GM18867 (cell line): ENCODE results near the gene C1GALT1.
"Not testable (repeated sequence)": the region's sequence is repeated elsewhere in the genome, so short reads cannot be mapped to it uniquely, and the experiment has no call there.

Experiments used
- ATAC-seq: cut with Tn5 transposase; IDR thresholded peaks from one replicate; pipeline ENCODE4 v1.9.1; 2021; ENCODE audit warnings: mild to moderate bottlenecking, moderate library complexity; ENCODE audit not compliant: unreplicated experiment

C1GALT1 gene

GRCh38 chr7:7182156-7183060 is at the start of gene C1GALT1:
C1GALT1 (plus strand) TSS chr7:7182544; CDS start chr7:7234320, 51,776 bp downstream.
- peak; percentile 85 for ATAC-seq

GRCh38 chr7:7134046-7134445 is 48.3 kb upstream of the C1GALT1 start:
- no peak for ATAC-seq

- ATAC-seq = no peak
These were observed 47.3 kb upstream of the C1GALT1 start for GRCh38 chr7:7135074-7135473.

DNA sequence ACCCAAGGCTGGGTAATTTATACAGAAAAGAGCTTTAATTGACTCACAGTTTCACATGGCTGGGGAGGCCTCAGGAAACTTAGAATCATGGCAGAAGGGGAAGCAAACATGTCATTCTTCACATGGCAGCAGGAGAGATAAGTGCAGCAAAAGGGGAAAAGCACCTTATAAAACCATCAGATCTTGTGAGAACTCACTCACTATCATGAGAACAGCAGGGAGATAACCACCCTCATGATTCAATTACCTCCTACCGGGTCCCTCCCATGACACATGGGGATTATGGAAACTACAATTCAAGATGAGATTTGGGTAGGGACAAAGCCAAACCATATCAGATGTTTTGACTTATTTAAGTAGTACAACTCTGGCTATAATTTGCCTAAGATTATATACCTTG is 46.4 kb upstream of the C1GALT1 start:
- ATAC-seq = not testable (repeated sequence)

DNA sequence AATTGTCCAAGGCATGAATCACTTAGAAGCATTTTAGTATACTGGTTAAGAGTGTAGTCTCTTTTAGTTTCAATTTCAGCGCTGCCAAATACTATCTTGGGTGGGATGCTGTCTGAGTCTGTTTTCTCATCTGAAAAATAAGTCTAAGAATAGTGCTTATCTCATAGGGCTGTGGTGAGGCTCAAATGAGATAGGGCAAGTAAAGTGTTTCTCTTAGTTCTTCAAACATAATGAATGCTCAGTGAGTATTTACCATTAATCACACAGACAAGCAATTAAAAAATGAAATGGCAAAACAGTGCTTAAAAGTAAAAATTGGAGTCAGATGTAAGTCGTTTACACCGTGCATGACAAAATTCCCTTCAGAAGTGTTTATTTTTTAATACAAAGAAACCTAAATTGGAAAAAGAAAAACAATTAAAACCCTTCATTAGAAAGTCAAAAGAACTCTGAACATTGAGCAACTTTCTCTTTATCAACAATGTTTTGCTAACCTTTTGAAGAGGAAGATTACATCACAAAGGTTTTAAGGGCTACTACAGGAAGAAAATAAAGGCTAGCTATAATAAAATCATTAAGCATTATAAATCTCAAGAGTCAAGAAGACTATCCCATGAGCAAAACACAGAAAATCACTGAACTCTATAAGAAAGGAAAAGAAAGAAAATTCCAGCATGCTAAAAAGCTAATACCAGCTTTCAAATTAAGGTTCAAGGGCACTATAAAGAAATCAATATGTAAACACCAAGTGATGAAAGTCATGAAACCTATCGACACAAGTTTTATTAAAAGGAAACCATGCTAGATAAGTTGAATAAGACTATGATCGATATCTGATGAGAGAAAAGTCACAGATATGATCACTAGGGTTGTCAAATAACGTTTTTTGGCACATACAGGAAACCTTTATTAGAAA is 45.6 kb upstream of the C1GALT1 start:
- ATAC-seq = no peak

DNA sequence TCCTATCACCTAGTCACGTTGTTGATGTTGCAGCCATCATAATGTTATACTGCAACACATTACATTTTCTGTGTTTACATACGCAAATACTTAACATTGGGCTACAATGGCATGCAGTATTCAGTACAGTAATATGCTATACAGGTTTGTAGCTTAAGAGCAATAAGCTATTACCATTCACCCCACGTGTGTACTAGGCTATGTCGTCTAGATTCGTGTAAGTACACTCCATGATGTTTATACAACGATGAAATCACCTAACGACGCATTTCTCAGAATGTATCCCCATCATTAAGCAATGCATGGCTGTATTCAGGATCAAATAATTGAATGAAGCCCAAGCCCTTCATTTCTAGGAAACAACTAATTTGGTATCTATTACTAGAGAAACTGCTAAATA is 43.4 kb upstream of the C1GALT1 start:
- ATAC-seq = no peak

GRCh38 chr7:7143404-7143803 is 38.9 kb upstream of the C1GALT1 start:
- ATAC-seq = not testable (repeated sequence)

DNA sequence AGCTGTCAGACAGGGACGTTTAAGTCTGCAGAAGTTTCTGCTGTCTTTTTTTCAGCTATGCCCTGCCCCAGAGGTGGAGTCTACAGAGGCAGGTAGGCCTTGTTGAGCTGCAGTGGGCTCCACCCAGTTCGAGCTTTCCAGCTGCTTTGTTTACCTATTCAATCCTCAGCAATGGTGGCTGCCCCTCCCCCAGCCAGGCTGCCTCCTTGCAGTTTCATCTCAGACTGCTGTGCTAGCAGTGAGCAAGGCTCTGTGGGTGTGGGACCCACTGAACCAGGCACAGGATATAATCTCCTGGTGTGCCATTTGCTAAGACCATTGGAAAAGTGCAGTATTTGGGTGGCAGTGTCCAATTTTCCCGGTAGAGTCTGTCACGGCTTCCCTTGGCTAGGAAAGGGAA is 37.2 kb upstream of the C1GALT1 start:
- ATAC-seq = not testable (repeated sequence)

- no peak for ATAC-seq
These were observed 35.5 kb upstream of the C1GALT1 start for GRCh38 chr7:7146837-7147236.

DNA sequence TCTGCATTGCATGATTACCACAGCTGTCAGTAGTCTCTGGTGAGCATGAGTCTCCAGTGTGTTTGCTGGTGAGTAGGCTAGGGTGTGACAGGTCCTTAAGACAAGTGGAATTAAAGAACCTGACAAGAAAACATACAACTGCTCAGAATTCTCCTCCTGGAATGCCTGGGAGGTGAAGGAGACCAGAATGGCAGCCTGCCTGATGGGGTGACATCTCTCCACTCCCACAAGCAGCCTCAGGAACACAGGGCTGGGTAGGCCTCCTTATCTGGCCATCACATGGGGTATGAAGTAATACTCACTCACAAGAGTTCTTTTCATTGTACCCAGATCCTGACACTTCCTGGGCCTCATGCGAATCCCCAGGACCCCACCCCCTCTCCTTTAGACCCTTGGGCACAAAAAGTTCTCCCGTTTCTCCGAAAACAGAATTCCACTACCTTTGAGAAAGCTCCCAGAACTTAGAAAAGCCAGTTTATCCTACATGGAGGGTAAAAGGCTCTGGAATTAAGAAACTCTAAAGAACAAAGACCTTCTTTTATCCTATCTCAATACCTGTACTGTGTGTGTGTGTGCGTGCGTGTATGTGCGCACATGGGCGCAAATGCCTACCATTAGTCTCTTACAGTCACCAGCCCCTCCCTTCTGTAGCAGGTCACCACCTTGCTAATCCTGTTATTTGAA is 33.4 kb upstream of the C1GALT1 start:
- ATAC-seq = no peak

DNA sequence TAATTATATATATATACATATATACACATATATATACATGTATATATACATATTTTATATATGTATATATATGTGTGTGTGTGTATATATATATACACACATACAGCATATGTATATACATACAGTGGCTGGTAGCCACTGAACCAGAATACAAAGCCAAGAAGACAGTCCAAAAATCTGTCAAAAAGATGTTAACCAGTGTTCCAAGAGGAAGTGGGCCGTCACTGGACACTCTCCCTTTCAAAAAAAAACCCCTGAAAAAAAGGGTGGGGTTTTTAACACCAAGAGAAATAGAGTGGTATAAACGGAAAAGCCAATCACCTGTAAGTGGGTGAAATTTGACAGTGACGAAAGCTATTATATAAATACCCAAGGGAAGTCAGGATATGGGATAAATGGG is 31.1 kb upstream of the C1GALT1 start:
- no peak for ATAC-seq

DNA sequence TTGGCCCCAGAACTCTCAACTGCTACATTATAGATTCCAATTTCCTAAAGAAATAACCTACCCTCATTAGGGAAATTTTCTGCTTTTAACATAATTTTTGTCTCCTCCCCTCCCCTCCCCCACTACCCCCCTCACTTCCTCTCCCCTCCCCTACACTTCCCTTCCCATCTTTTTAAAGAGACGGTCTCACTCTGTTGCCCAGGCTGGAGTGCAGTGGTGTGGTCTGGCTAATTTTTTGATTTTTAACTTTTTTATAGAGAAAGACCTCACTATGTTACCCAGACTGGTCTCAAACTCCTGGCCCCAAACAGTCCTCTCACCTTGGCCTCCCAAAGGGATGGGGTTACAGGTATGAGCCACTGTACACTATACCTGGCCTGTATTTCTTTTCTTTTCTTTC is 30.5 kb upstream of the C1GALT1 start:
- ATAC-seq = no peak

GRCh38 chr7:7152315-7152714 is 30.0 kb upstream of the C1GALT1 start:
- no peak for ATAC-seq

DNA sequence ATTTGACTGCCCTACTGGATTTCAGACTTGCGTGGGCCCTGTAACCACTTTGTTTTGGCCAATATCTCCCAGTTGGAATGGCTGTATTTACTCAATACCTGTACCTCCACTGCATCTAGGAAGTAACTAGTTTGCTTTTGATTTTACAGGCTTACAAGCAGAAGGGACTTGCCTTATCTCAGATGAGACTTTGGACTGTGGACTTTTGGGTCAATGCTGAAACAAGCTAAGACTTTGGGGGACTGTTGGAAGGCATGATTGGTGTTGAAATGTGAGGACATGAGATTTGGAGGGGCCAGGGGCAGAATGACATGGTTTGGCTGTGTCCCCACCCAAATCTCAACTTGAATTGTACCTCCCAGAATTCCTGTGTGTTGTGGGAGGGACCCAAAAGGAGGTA is 28.0 kb upstream of the C1GALT1 start:
- ATAC-seq = not testable (repeated sequence)

GRCh38 chr7:7156663-7157062 is 25.7 kb upstream of the C1GALT1 start:
- no peak for ATAC-seq

GRCh38 chr7:7157177-7157886 is 25.0 kb upstream of the C1GALT1 start:
- peak; percentile 86 for ATAC-seq

DNA sequence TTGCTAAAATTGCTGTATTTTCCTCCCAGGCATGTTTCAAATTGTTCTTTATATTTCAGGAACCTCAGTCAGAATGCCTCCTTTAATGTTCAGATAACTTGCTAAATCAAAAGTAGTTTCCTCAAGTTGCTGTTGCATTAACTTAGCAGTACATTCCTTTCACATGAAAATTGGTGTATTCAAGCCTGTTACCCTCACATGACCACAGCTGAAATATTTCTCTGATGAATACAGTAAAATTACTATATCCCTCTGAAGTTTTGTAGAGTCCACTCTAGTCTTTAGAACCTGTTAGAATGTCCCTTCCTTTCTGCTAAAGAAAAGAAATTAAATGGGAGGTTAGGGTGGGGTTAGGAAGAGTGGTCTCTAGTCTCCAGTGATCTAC is 24.5 kb upstream of the C1GALT1 start:
- ATAC-seq = no peak

GRCh38 chr7:7159063-7159658 is 23.2 kb upstream of the C1GALT1 start:
- ATAC-seq = no peak

- no peak for ATAC-seq
These were observed 17.8 kb upstream of the C1GALT1 start for GRCh38 chr7:7164591-7164990.

GRCh38 chr7:7165372-7165771 is 17.0 kb upstream of the C1GALT1 start:
- ATAC-seq = no peak
